Tibial artery (tissue), 4 donors: ENCODE measurements around the gene ALDH1A1.
"Not testable (repeated sequence)": the region's sequence is repeated elsewhere in the genome, so short reads cannot be mapped to it uniquely, and the experiment has no call there.

Experiments
- DNase-seq, 2 donors: peaks; one replicate each; pipeline ENCODE4 v3.0.0-alpha.2; 2019
- H3K27ac ChIP-seq, 2 donors: fragments of 200-600 bp; sonication (generic) in 1 of 2; 1 replicate in 1 of 2; 2 replicates in 1 of 2; pipeline ENCODE4 v1.5.1; 2018 to 2019; ENCODE audit warnings: mild to moderate bottlenecking in 1 of 2
- H3K27me3 ChIP-seq, 2 donors: fragments of 200-600 bp; sonication (generic) in 1 of 2; one replicate each; pipeline versions ENCODE4 v1.5.1 to v1.6.0; 2016 to 2019
- H3K36me3 ChIP-seq, 3 donors: fragments of 200-600 bp; sonication (generic) in 2 of 3; one replicate each; pipeline ENCODE4 v1.5.1; 2016 to 2019; ENCODE audit warnings: mild to moderate bottlenecking in 2 of 3
- H3K4me1 ChIP-seq, 4 donors: fragments of 200-600 bp; sonication (generic) in 2 of 4; 1 replicate in 3 of 4; 2 replicates in 1 of 4; pipeline ENCODE4 v1.5.1; 2016 to 2019
- H3K4me3 ChIP-seq, 2 donors: fragments of 200-600 bp; sonication (generic) in 1 of 2; 1 replicate in 1 of 2; 2 replicates in 1 of 2; pipeline ENCODE4 v1.5.1; 2018 to 2019; ENCODE audit warnings: mild to moderate bottlenecking in 2 of 2
- H3K9me3 ChIP-seq, 3 donors: fragments of 200-600 bp; sonication (generic) in 1 of 3; one replicate each; pipeline ENCODE4 v1.5.1; 2016 to 2019
- intact Hi-C: fragments of 100-400 bp; cut with DNase I; formaldehyde crosslinking; loops from one replicate; pipeline ENCODE4 v1.15.0; 2023; ENCODE audit warnings: low total_unique reads
- TF ChIP-seq, protein P1 (sequence below), 2 experiments: fragments of 200-600 bp in 1 of 2; fragments of 450-650 bp in 1 of 2; IDR thresholded peaks; one replicate each; pipeline ENCODE4 v1.5.1; 2017 to 2019; ENCODE audit warnings: antibody characterized with exemption in 2 of 2, mild to moderate bottlenecking in 1 of 2, moderate library complexity in 1 of 2

Gene ALDH1A1

DNA sequence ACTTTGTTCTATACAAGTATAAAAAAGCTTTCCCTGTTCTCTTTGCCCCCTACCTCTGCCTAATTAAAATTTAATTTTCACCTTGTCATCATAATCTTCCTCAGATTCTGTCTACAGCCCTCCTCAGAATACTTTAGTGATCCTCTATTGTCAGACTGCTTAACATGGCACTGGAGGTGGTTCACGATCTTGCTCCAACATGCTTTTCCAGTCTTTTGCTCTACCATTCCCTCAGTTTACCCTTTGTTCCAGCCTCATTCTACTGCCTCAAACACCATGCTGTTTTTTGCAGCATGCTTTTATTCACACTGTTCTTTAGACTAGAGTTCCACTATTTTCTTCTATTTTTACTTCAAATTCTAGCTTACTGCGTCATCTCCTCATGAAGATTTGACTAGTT, 10.4 kb downstream of the ALDH1A1 start:
- peaks cover 0 to 4% (median 0%) of the 10 kb centered on the region in 4 donors for H3K4me1 ChIP-seq
- no peak overlapping the region for H3K27ac ChIP-seq
- TF ChIP-seq, protein P1, sequence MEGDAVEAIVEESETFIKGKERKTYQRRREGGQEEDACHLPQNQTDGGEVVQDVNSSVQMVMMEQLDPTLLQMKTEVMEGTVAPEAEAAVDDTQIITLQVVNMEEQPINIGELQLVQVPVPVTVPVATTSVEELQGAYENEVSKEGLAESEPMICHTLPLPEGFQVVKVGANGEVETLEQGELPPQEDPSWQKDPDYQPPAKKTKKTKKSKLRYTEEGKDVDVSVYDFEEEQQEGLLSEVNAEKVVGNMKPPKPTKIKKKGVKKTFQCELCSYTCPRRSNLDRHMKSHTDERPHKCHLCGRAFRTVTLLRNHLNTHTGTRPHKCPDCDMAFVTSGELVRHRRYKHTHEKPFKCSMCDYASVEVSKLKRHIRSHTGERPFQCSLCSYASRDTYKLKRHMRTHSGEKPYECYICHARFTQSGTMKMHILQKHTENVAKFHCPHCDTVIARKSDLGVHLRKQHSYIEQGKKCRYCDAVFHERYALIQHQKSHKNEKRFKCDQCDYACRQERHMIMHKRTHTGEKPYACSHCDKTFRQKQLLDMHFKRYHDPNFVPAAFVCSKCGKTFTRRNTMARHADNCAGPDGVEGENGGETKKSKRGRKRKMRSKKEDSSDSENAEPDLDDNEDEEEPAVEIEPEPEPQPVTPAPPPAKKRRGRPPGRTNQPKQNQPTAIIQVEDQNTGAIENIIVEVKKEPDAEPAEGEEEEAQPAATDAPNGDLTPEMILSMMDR (IDR thresholded peaks at IDR 0.05): no peak
- H3K4me3 ChIP-seq: no peak overlapping the region
- H3K27me3 ChIP-seq: no peaks in the 10 kb centered on the region
- intact Hi-C loops: no loop called here
- DNase-seq: no peak
- H3K9me3 ChIP-seq: no peaks in the 10 kb centered on the region
- H3K36me3 ChIP-seq: no peaks in the 10 kb centered on the region

- H3K9me3 ChIP-seq, intact Hi-C loops, H3K4me3 ChIP-seq, H3K27me3 ChIP-seq, DNase-seq, H3K4me1 ChIP-seq, H3K36me3 ChIP-seq, H3K27ac ChIP-seq: not testable (repeated sequence)
These were observed 13.3 kb downstream of the ALDH1A1 start for GRCh38 chr9:72939581-72939980.

DNA sequence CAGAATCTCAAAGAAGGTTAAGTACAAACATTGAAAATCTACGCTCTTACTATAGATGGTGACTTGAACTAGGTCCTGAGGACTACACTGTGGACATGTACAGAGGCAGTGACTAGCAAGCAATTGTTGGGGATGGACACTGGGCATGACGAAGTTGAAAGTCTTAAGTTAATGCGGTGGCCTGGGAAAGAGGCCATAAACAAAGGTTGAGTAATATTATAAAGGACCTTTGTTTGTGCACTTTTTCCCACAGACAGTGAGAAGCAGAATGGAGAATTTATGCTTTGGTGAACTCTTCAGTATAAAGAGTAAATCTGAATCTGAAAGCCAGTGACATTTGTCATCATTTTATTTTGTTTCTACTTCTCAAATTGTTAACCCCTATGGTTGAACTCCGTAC, 15.3 kb downstream of the ALDH1A1 start:
- peaks cover 0 to 4% (median 0%) of the 10 kb centered on the region in 4 donors for H3K4me1 ChIP-seq
- TF ChIP-seq, protein P1 (IDR thresholded peaks at IDR 0.05): no peak
- no peaks in the 10 kb centered on the region for H3K9me3 ChIP-seq
- no peaks in the 10 kb centered on the region for H3K27me3 ChIP-seq
- no peak overlapping the region for H3K4me3 ChIP-seq
- H3K36me3 ChIP-seq: no peaks in the 10 kb centered on the region
- no peak overlapping the region for H3K27ac ChIP-seq
- intact Hi-C loops: no loop called here
- DNase-seq: no peak

GRCh38 chr9:72936679-72937078, 16.2 kb downstream of the ALDH1A1 start:
- Histone ChIP-seq H3K9me3 (no peaks in the 10 kb centered on the region), H3K27ac (no peak overlapping the region), H3K27me3 (no peaks in the 10 kb centered on the region), H3K4me3 (no peak overlapping the region), H3K4me1 (peaks cover 0 to 5% (median 0%) of the 10 kb centered on the region in 4 donors), H3K36me3 (no peaks in the 10 kb centered on the region)
- DNase-seq: no peak
- intact Hi-C loops: no loop called here
- TF ChIP-seq, protein P1 (IDR thresholded peaks at IDR 0.05): no peak

DNA sequence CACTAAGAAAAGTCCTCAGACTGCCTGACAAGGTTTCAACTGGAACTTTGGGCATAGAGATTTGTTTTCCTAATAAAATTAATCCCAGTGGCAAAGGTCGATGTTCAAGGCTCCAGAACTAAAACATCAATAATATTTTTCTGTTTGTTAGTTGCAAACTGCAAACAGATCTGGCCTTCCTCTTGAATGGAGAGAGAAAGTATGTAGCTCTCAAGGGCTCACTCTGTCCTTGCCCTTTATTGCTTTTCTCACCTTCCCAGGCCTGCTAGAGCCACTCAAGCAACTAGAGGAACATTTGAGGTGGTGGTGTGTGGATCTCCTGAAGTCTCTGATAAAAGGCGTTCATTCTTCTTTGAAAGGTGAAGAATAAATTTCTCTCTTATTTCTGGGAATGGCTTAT, 16.6 kb downstream of the ALDH1A1 start:
- intact Hi-C loops: no loop called here
- Histone ChIP-seq H3K4me1 (peaks cover 0 to 5% (median 0%) of the 10 kb centered on the region in 4 donors), H3K36me3 (no peaks in the 10 kb centered on the region), H3K27me3 (no peaks in the 10 kb centered on the region), H3K27ac (no peak overlapping the region), H3K4me3 (no peak overlapping the region), H3K9me3 (no peaks in the 10 kb centered on the region)
- no peak for DNase-seq
- TF ChIP-seq, protein P1 (IDR thresholded peaks at IDR 0.05): no peak

GRCh38 chr9:72935595-72935994, 17.3 kb downstream of the ALDH1A1 start:
- H3K9me3 ChIP-seq: no peaks in the 10 kb centered on the region
- no peak overlapping the region for H3K4me3 ChIP-seq

More at GRCh38 chr9:72935595-72935994, 17.3 kb downstream of the ALDH1A1 start:
- DNase-seq: no peak
- intact Hi-C loops: no loop called here
- Histone ChIP-seq H3K36me3 (no peaks in the 10 kb centered on the region), H3K27me3 (no peaks in the 10 kb centered on the region), H3K4me1 (peaks cover 0 to 5% (median 0%) of the 10 kb centered on the region in 4 donors), H3K27ac (no peak overlapping the region)
- TF ChIP-seq, protein P1 (IDR thresholded peaks at IDR 0.05): no peak
